Stomach smooth muscle (tissue), 2 donors: Measurements from ENCODE around the gene FRAT2.

Experiments
- H3K27ac ChIP-seq: one replicate; pipeline ENCODE4 v1.7.0; 2013; ENCODE audit warnings: mild to moderate bottlenecking, low read length, inconsistent platforms
- H3K27me3 ChIP-seq, 2 donors: one replicate each; pipeline ENCODE4 v1.7.0; 2013; ENCODE audit warnings: low read length in 2 of 2; ENCODE audit not compliant: insufficient read depth in 2 of 2, control insufficient read depth in 1 of 2
- H3K36me3 ChIP-seq, 2 donors: one replicate each; pipeline ENCODE4 v1.7.0; 2013; ENCODE audit warnings: low read length in 2 of 2; ENCODE audit not compliant: control insufficient read depth in 2 of 2, insufficient read depth in 2 of 2
- H3K4me1 ChIP-seq: one replicate; pipeline ENCODE4 v1.7.0; 2013; ENCODE audit warnings: low read length; ENCODE audit not compliant: control insufficient read depth, insufficient read depth
- H3K4me3 ChIP-seq, 2 donors: one replicate each; pipeline ENCODE4 v1.7.0; 2013; ENCODE audit warnings: low read length in 2 of 2
- H3K9ac ChIP-seq, 2 donors: one replicate each; pipeline ENCODE4 v1.7.0; 2013; ENCODE audit warnings: low read length in 2 of 2, mild to moderate bottlenecking in 1 of 2
- H3K9me3 ChIP-seq, 2 donors: one replicate each; pipeline ENCODE4 v1.7.0; 2013; ENCODE audit warnings: low read length in 2 of 2; ENCODE audit not compliant: control insufficient read depth in 2 of 2
- donor health status: healthy.
- donor health status: Pancreatic carcinoma.

FRAT2 gene

GRCh38 chr10:97336006-97336405 is 1.5 kb upstream of the FRAT2 start:
- H3K36me3 ChIP-seq = no peaks in the 10 kb centered on the region
- H3K27ac ChIP-seq = no peak overlapping the region
- H3K4me3 ChIP-seq = no peak overlapping the region
- H3K4me1 ChIP-seq = peaks cover 34% of the 10 kb centered on the region
- H3K9ac ChIP-seq = no peak overlapping the region
- no peaks in the 10 kb centered on the region for H3K27me3 ChIP-seq
- no peaks in the 10 kb centered on the region for H3K9me3 ChIP-seq

GRCh38 chr10:97335188-97335619 is 675 bp upstream of the FRAT2 start:
- Histone ChIP-seq H3K36me3 (no peaks in the 10 kb centered on the region), H3K4me1 (peaks cover 35% of the 10 kb centered on the region), H3K9ac (peak overlapping the region in 1 of 2 donors; percentile 77), H3K9me3 (no peaks in the 10 kb centered on the region), H3K27ac (no peak overlapping the region), H3K4me3 (peak overlapping the region; percentile 59 to 83), H3K27me3 (no peaks in the 10 kb centered on the region)

- H3K4me3 ChIP-seq = peak overlapping the region; percentile 83 to 84
- H3K4me1 ChIP-seq = peaks cover 35% of the 10 kb centered on the region
- H3K27ac ChIP-seq = peak overlapping the region; percentile 87
- peak overlapping the region; percentile 78 to 91 for H3K9ac ChIP-seq
- H3K36me3 ChIP-seq = peaks cover 1 to 5% of the 10 kb centered on the region in 2 donors
- no peaks in the 10 kb centered on the region for H3K27me3 ChIP-seq
- no peaks in the 10 kb centered on the region for H3K9me3 ChIP-seq
Observed at GRCh38 chr10:97333601-97334369, 744 bp downstream of the FRAT2 start.

GRCh38 chr10:97333351-97333600 is 1.3 kb downstream of the FRAT2 start:
- Histone ChIP-seq H3K4me1 (peaks cover 35% of the 10 kb centered on the region), H3K36me3 (peaks cover 3 to 7% of the 10 kb centered on the region in 2 donors), H3K9ac (peak overlapping the region; percentile 78 to 91), H3K4me3 (peak overlapping the region; percentile 83 to 84), H3K9me3 (no peaks in the 10 kb centered on the region), H3K27me3 (no peaks in the 10 kb centered on the region), H3K27ac (peak overlapping the region; percentile 87)

GRCh38 chr10:97332591-97333350 is 1.8 kb downstream of the FRAT2 start:
- peaks cover 35% of the 10 kb centered on the region for H3K4me1 ChIP-seq
- H3K27me3 ChIP-seq = no peaks in the 10 kb centered on the region
- H3K36me3 ChIP-seq = peaks cover 3 to 7% of the 10 kb centered on the region in 2 donors
- H3K27ac ChIP-seq = peak overlapping the region; percentile 87
- peak overlapping the region; percentile 83 to 84 for H3K4me3 ChIP-seq
- no peaks in the 10 kb centered on the region for H3K9me3 ChIP-seq
- peak overlapping the region; percentile 78 to 91 for H3K9ac ChIP-seq

- H3K27me3 ChIP-seq = no peaks in the 10 kb centered on the region
- peaks cover 3 to 7% of the 10 kb centered on the region in 2 donors for H3K36me3 ChIP-seq
- H3K9ac ChIP-seq = no peak overlapping the region
- H3K4me3 ChIP-seq = peak overlapping the region in 1 of 2 donors; percentile 40
- H3K27ac ChIP-seq = no peak overlapping the region
- peaks cover 31% of the 10 kb centered on the region for H3K4me1 ChIP-seq
- no peaks in the 10 kb centered on the region for H3K9me3 ChIP-seq
Observed at GRCh38 chr10:97331153-97331703, 3.3 kb downstream of the FRAT2 start.

- peaks cover 3 to 7% of the 10 kb centered on the region in 2 donors for H3K36me3 ChIP-seq
- no peak overlapping the region for H3K9ac ChIP-seq
- H3K27ac ChIP-seq = no peak overlapping the region
- H3K27me3 ChIP-seq = no peaks in the 10 kb centered on the region
- peaks cover 29% of the 10 kb centered on the region for H3K4me1 ChIP-seq
- no peaks in the 10 kb centered on the region for H3K9me3 ChIP-seq
- H3K4me3 ChIP-seq = no peak overlapping the region
Observed at GRCh38 chr10:97329766-97330165, 4.8 kb downstream of the FRAT2 start.

- Histone ChIP-seq H3K4me1 (peaks cover 28% of the 10 kb centered on the region), H3K4me3 (no peak overlapping the region), H3K9ac (no peak overlapping the region), H3K9me3 (no peaks in the 10 kb centered on the region), H3K27me3 (no peaks in the 10 kb centered on the region), H3K27ac (no peak overlapping the region), H3K36me3 (peaks cover 3 to 7% of the 10 kb centered on the region in 2 donors)
Observed at GRCh38 chr10:97328646-97329453, 5.7 kb downstream of the FRAT2 start.

GRCh38 chr10:97327348-97328294 is 6.9 kb downstream of the FRAT2 start:
- Histone ChIP-seq H3K4me1 (peaks cover 23% of the 10 kb centered on the region), H3K4me3 (no peak overlapping the region), H3K27ac (no peak overlapping the region), H3K36me3 (peaks cover 3 to 7% of the 10 kb centered on the region in 2 donors), H3K9ac (no peak overlapping the region), H3K9me3 (no peaks in the 10 kb centered on the region), H3K27me3 (no peaks in the 10 kb centered on the region)
